ENCODE results near the gene ANKRD23.
"Not testable (repeated sequence)": the region's sequence is repeated elsewhere in the genome, so short reads cannot be mapped to it uniquely, and the experiment has no call there.

Gene ANKRD23

DNA sequence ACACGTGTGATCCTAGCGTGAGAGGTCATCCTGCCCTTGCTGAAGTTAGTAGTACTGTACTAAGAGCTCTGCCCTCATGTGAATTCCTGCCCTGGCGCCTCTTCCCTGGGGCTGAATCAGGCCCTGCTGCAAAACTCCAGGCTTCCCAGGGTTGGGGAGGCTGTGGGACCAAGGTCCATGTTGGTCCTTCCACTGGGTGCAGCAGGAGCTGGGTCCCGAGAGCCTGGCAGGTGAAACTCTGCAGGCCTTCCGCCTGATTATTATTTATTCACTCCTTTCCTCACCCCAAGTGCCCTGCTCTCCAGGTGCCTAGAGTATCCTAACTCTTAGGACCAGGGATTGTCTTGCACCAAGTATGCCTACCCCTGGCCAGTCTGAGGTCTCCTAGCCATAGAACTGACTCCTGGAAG is 33.0 kb downstream of the ANKRD23 start:
- TF ChIP-seq SUZ12 (IDR thresholded peaks at IDR 0.05; ENCODE audit: extremely low read depth, insufficient read depth, insufficient read length) (no peak), ZNF274 (IDR thresholded peaks at IDR 0.05; ENCODE audit: low read depth, low read length) (no peak), YY1 (IDR thresholded peaks at IDR 0.05; ENCODE audit: insufficient read depth, insufficient read length) (no peak)
- H3K4me3 ChIP-seq (ENCODE audit: insufficient read length, low read depth) = no peak overlapping the region
- DNase-seq (ENCODE audit: low read depth, low spot score) = no peak
- no peaks in the 10 kb centered on the region for H3K9me3 ChIP-seq (ENCODE audit: insufficient read depth, low read length)
- H3K36me3 ChIP-seq (ENCODE audit: insufficient read depth, insufficient read length, low read length) = peaks cover 35% of the 10 kb centered on the region
- H3K27me3 ChIP-seq (ENCODE audit: insufficient read depth, insufficient read length) = peaks cover 9% of the 10 kb centered on the region
- no peaks in the 10 kb centered on the region for H3K4me1 ChIP-seq (ENCODE audit: insufficient read depth, insufficient read length)
- no peak overlapping the region for H3K9ac ChIP-seq (ENCODE audit: insufficient read length, low read depth)

DNA sequence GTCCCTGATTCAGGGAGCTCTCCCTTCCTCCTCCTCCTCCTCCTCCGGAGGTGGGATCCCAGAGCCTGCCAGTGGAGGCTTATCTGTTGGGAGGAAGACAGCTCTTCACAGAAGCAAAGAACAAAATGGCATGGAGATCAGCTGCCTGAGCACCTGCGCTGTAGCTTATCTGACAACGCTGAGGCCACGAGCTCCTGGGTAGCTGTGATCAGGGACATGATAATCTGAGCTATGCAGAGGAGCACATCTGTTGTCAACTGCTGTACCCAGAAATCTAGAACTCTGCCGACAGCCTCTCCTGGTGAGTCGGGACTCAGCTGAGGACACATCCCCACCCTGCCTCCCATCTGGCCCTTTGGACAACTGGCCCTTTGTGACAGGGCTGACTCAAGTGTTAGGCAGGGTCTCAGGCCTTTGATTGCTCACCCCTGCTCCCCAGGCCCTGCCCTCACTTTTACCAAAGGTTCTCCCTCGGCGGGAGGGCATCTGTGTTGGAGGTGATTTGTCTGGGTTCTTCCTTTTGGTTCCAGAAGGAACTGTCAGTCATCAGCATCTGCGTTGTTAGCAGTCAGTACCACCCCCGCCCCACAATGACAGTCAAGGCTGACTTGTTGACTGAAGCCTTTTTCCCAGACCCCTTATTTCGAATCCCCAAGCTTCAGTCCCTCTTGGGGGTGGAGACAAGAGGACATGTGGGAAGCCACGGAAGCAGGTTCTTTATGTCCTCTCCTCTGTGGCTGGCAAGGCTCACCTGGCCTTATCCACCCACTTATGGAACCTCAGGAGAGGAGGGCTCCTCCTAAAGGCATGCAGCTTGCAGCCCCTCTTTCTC is 33.7 kb downstream of the ANKRD23 start:
- peaks cover 4% of the 10 kb centered on the region for H3K27me3 ChIP-seq (ENCODE audit: insufficient read depth, insufficient read length)
- no peak for DNase-seq (ENCODE audit: low read depth, low spot score)
- peaks cover 35% of the 10 kb centered on the region for H3K36me3 ChIP-seq (ENCODE audit: insufficient read depth, insufficient read length, low read length)
- H3K9ac ChIP-seq (ENCODE audit: insufficient read length, low read depth) = no peak overlapping the region
- H3K9me3 ChIP-seq (ENCODE audit: insufficient read depth, low read length) = no peaks in the 10 kb centered on the region
- TF ChIP-seq SUZ12 (IDR thresholded peaks at IDR 0.05; ENCODE audit: extremely low read depth, insufficient read depth, insufficient read length) = no peak
- TF ChIP-seq YY1 (IDR thresholded peaks at IDR 0.05; ENCODE audit: insufficient read depth, insufficient read length) = no peak
- TF ChIP-seq ZNF274 (IDR thresholded peaks at IDR 0.05; ENCODE audit: low read depth, low read length) = no peak
- no peaks in the 10 kb centered on the region for H3K4me1 ChIP-seq (ENCODE audit: insufficient read depth, insufficient read length)
- H3K4me3 ChIP-seq (ENCODE audit: insufficient read length, low read depth) = no peak overlapping the region

DNA sequence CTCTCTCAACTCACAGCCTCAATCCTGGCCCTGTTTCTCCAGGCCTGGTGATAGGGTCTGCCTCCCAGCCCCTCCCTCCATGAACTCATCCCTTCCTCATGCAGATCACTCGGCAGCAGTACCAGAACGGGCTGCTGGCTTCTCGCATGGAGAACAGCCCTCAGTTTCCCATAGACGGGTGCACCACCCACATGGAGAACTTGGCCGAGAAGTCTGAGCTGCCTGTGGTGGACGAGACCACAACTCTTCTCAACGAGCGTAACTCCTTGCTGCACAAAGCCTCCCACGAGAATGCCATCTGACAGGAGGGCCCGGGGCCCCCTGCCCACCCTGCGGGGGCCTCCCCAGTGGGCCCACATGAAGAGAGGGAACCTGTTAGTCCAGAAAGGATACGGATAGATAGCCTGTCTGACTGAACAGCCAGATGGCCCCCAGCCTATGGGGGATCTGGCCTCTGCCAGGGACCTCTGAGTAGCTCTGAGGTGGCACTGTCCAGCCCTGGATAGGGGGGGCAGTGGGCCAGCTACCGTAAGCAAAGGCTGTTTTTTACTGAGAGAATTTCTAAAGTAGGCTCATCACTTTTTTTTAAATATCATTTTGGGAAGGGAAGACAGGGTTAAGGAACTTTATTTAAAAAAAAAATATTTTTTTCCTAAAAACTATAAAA is 34.5 kb downstream of the ANKRD23 start:
- TF ChIP-seq YY1 (IDR thresholded peaks at IDR 0.05; ENCODE audit: insufficient read depth, insufficient read length) = no peak
- no peak for TF ChIP-seq ZNF274 (IDR thresholded peaks at IDR 0.05; ENCODE audit: low read depth, low read length)
- TF ChIP-seq SUZ12 (IDR thresholded peaks at IDR 0.05; ENCODE audit: extremely low read depth, insufficient read depth, insufficient read length) = no peak
- Histone ChIP-seq H3K9me3 (ENCODE audit: insufficient read depth, low read length) (no peaks in the 10 kb centered on the region), H3K4me3 (ENCODE audit: insufficient read length, low read depth) (no peak overlapping the region), H3K9ac (ENCODE audit: insufficient read length, low read depth) (no peak overlapping the region), H3K27me3 (ENCODE audit: insufficient read depth, insufficient read length) (no peaks in the 10 kb centered on the region), H3K36me3 (ENCODE audit: insufficient read depth, insufficient read length, low read length) (peaks cover 35% of the 10 kb centered on the region), H3K4me1 (ENCODE audit: insufficient read depth, insufficient read length) (no peaks in the 10 kb centered on the region)
- no peak for DNase-seq (ENCODE audit: low read depth, low spot score)

DNA sequence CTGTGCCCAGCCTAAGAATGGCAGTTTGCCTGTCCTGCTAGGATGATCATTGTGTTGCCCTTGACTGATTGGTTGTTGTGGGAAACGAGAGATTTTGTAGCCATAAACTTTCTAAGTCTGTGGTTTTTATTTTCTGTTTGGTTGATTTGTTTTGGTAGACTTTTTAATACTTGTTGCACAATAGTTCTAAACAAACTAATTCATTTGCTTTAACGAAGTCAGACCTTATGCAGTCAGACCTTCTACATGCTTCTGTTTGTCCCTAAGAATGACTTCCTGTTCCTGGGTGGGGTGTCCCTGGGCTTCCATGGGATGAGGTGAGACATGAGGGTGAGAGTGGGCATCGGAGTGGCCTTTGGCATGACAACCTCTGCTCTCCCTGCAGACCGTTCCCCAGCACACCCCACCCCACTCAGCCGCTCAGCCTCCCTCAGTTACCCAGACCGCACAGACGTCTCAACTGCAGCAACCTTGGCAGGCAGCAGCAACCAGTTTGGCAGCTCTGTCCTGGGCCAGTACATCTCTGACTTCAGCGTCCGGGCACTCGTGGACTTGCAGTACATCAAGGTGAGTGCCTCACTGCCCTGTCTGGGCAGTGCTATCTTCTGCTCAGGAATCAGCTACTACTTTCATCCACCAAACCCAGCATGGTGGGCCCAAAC is 35.5 kb downstream of the ANKRD23 start:
- no peak overlapping the region for H3K4me3 ChIP-seq (ENCODE audit: insufficient read length, low read depth)
- DNase-seq (ENCODE audit: low read depth, low spot score) = no peak
- H3K36me3 ChIP-seq (ENCODE audit: insufficient read depth, insufficient read length, low read length) = peaks cover 35% of the 10 kb centered on the region
- no peaks in the 10 kb centered on the region for H3K9me3 ChIP-seq (ENCODE audit: insufficient read depth, low read length)
- no peaks in the 10 kb centered on the region for H3K27me3 ChIP-seq (ENCODE audit: insufficient read depth, insufficient read length)
- no peak for TF ChIP-seq YY1 (IDR thresholded peaks at IDR 0.05; ENCODE audit: insufficient read depth, insufficient read length)
- no peak for TF ChIP-seq SUZ12 (IDR thresholded peaks at IDR 0.05; ENCODE audit: extremely low read depth, insufficient read depth, insufficient read length)
- no peak for TF ChIP-seq ZNF274 (IDR thresholded peaks at IDR 0.05; ENCODE audit: low read depth, low read length)
- H3K4me1 ChIP-seq (ENCODE audit: insufficient read depth, insufficient read length) = no peaks in the 10 kb centered on the region
- H3K9ac ChIP-seq (ENCODE audit: insufficient read length, low read depth) = no peak overlapping the region

DNA sequence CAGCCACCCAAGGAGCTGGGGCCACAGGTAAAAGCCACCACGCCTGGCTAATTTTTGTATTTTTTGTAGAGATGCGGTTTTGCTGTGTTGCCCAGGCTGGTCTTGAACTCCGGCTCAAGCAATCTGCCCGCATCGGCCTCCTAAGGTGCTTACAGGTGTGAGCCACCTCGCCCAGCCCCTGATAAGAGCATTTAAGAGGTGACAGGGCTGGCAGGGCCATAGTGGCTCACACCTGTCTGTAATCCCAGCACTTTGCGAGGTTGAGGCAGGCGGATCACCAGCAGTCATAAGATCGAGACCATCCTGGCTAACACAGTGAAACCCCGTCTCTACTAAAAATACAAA is 36.7 kb downstream of the ANKRD23 start:
- no peak for DNase-seq (ENCODE audit: low read depth, low spot score)
- Histone ChIP-seq H3K4me3 (ENCODE audit: insufficient read length, low read depth) (no peak overlapping the region), H3K36me3 (ENCODE audit: insufficient read depth, insufficient read length, low read length) (peaks cover 38% of the 10 kb centered on the region), H3K27me3 (ENCODE audit: insufficient read depth, insufficient read length) (no peaks in the 10 kb centered on the region), H3K9ac (ENCODE audit: insufficient read length, low read depth) (no peak overlapping the region), H3K4me1 (ENCODE audit: insufficient read depth, insufficient read length) (no peaks in the 10 kb centered on the region), H3K9me3 (ENCODE audit: insufficient read depth, low read length) (no peaks in the 10 kb centered on the region)
- TF ChIP-seq SUZ12 (IDR thresholded peaks at IDR 0.05; ENCODE audit: extremely low read depth, insufficient read depth, insufficient read length) = no peak
- TF ChIP-seq ZNF274 (IDR thresholded peaks at IDR 0.05; ENCODE audit: low read depth, low read length) = no peak
- TF ChIP-seq YY1 (IDR thresholded peaks at IDR 0.05; ENCODE audit: insufficient read depth, insufficient read length) = no peak

DNA sequence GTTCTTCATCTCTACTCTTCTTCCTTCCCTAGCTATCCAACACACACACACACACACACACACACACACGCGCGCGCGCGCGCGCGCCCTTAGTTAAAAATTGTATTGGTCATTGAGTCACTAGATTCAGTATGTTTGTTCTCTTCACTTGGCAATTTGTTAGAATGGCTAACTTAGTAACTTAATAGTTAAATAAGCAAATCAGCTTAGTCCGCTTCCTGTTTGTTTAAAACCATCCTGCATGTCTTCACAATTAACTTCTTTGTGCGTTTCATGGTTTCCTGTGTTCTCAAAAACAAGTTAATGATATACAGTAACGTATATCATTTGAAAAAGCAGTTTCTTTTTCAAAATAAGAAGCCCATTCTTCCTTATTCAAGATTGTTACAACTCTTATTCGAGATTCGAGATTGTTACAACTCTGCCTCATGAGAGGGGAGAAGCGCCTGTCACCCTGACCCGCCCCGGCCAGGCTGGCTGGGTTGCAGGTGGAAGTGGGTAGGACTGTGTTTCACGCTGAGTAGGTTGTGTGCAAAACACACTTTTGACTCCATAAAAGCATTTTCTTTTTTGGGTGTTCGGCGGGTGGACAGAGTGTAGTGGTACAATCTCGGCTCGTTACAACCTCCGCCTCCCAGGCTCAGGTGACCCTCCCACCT is 37.2 kb downstream of the ANKRD23 start:
- Histone ChIP-seq H3K4me1 (ENCODE audit: insufficient read depth, insufficient read length) (no peaks in the 10 kb centered on the region), H3K27me3 (ENCODE audit: insufficient read depth, insufficient read length) (no peaks in the 10 kb centered on the region), H3K4me3 (ENCODE audit: insufficient read length, low read depth) (no peak overlapping the region), H3K9ac (ENCODE audit: insufficient read length, low read depth) (no peak overlapping the region), H3K36me3 (ENCODE audit: insufficient read depth, insufficient read length, low read length) (peaks cover 40% of the 10 kb centered on the region), H3K9me3 (ENCODE audit: insufficient read depth, low read length) (no peaks in the 10 kb centered on the region)
- DNase-seq (ENCODE audit: low read depth, low spot score) = no peak
- TF ChIP-seq ZNF274 (IDR thresholded peaks at IDR 0.05; ENCODE audit: low read depth, low read length) (no peak), SUZ12 (IDR thresholded peaks at IDR 0.05; ENCODE audit: extremely low read depth, insufficient read depth, insufficient read length) (no peak), YY1 (IDR thresholded peaks at IDR 0.05; ENCODE audit: insufficient read depth, insufficient read length) (no peak)

DNA sequence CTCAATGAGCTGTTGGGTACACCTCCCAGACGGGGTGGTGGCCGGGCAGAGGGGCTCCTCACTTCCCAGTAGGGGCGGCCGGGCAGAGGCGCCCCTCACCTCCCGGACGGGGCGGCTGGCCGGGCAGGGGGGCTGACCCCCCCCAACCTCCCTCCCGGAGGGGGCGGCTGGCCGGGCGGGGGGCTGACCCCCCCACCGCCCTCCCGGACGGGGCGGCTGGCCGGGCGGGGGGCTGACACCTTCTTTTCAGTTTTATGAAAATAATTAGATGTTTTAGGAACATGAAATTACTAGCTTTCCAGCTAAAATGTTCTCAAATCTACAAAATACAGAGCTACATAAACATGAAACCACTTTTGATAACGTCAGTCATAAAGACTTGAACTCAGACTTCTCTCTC is 37.9 kb downstream of the ANKRD23 start:
- H3K9me3 ChIP-seq (ENCODE audit: insufficient read depth, low read length); H3K4me3 ChIP-seq (ENCODE audit: insufficient read length, low read depth); H3K27me3 ChIP-seq (ENCODE audit: insufficient read depth, insufficient read length); DNase-seq (ENCODE audit: low read depth, low spot score); H3K9ac ChIP-seq (ENCODE audit: insufficient read length, low read depth); H3K4me1 ChIP-seq (ENCODE audit: insufficient read depth, insufficient read length): not testable (repeated sequence)
- H3K36me3 ChIP-seq (ENCODE audit: insufficient read depth, insufficient read length, low read length) = peaks cover 43% of the 10 kb centered on the region

Measured in NT2/D1 (cell line).